GM11168 (cell line): ENCODE measurements around the gene EYS.

Source experiments
- in situ Hi-C: fragments of 300-500 bp; cut with MboI; formaldehyde crosslinking; loops from one replicate; pipeline ENCODE4 v1.12.0; 2022; ENCODE audit warnings: low sequenced_read_pairs; ENCODE audit not compliant: unreplicated experiment

Gene EYS

DNA sequence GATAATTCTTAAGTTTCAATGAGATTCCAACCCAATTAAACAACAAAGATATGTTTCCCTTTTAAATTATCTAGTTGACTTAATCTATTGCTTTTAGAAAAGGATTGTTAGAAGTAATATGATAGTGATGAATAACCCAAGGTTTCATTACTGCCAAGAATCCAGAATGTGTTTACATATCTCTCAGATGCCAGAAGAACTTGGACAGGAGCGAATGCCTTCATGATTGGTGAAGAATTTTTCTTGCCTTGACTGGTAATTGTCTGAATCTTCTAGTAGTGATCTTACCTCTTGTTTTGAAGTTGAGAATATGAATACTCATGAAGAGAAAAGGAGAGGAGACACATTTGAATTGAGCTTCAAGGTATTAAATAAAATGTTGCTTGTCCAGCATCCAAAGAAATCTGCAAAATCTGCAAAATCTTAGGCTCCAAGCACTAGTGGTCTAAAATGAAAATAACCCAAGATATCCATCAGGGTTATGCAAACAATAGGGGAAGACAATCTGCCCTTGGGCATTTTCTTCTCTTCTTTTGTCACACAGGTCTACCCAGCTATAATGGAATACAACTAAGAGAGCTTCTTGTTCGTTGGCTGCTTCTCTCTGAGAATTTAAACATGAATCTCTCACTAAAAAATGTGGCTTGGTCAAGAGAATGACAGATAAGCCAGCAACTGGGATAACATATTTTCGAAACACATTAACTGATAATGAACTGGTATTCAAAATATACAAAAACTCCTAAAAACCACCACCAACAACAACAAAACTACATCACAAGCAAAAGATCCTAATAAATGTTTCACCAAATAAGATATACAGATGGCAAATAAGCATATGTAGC is 928.9 kb downstream of the EYS start:
- in situ Hi-C loops, result no loop called here

DNA sequence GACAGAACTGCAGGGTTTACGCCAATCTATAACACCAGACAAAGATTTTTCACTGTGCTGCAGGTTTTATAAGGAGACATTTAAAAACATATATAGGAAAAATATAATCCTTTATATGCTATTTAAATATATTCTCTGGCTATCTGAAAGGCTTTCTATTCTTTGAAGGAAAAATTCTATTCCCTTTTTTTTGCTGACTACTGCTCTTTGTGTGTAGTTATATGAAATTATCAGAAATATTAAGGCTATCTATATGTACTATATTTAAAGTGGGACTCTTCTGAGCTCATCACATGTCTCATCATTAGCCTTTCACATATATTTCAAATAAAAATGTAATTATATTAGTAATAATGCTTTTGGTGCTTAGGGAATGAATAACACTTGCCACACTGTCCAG is 930.7 kb downstream of the EYS start:
- in situ Hi-C loops, result no loop called here

DNA sequence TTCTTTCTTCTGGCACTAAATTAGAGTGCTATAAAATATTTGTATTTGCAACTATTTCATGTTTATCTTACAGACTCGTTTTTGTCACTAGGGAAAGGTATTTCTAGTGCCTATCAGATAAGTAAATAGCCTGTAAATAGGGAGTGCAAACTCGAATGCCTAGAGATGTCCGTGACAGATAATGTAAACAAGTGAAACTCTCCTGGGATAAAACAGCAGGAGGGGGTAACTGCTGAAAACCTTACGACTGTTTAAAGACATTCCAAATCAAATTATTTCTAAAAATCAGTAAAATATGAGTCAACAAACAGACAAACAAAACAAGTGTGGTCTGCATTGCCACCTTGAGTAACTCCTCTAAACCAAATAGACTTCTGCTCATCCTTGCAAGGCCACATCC is 932.1 kb downstream of the EYS start:
- in situ Hi-C loops, result no loop called here

DNA sequence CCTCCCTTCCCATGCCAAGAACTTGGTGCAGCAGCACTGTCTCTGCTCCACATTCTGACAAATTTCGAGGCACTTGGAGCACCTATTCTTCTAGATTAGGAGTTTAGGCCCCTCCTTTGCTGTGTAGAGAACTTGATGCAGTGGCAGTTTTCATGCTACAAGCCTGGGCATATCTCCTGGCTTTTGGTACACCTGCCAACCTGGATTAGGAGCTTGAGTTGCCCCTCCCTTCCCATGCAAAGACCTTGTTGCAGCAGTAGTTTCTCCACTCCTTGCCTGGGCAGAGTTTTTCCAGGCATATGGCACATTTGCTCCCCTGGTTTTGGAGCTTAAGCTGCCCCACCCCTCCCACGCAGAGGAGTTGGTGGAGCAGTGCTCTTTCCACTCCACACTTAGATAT is 956.1 kb downstream of the EYS start:
- in situ Hi-C loops, result no loop called here

DNA sequence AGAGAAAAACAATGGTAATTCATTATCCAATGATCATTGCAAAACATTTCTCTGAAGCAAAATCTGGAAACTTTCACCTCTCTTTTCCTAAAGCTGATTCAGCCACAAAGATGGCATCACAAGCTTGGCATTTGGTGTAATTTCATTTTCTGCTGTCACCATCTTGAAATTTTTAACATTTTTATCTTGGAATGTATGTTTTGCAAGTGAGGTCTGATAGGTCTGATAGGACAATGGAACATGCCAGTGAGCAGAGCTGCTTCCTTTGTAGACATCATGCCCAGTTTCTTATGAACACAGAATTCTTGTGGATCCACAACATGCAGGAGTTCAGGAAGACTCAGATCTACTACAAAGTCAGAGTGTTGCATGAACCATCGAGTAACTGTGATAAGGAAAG is 969.6 kb downstream of the EYS start:
- in situ Hi-C loops, result no loop called here

DNA sequence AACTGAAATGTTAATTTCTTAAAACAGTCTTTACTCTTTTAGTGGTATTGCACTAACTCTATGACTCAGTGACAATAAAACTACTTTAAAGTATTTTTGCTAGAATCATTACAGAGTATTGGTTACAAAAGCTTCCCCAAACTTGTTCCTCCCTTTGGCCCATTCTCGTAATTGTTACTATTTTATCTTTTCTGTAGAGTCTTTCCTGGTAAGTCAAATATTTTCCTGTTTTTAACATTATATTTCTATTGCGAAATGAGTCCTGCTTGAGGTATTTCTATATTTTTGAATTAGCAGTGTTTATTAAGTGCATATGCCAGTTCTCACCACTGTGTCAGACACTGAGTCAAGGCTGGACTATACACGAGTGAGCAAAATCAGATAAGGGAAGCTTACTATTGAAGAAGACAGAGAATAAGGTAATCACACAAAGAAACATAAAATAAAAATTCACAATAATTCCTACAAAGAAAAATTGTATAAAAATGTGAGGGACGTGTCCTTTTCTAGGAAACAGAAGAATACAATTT is 970.5 kb downstream of the EYS start:
- in situ Hi-C loops, result no loop called here

DNA sequence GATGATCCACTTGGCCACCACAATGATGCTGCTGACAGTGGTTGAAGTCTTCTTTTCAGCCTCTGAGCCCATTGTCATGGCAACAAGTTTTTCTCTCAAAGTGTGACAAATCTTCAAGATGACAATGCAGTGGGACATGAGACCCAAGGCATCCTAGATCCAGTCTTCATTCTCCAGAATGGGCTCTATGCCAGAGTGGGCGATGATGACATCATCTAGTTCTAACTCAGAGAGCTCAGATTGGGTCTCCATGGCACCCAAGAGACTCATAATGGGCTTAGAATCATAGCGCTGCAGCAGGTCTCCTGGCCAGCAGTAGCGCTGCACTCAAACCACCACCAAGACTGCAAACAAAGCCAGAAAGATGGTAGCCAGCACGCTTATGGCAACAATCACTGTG is 973.6 kb downstream of the EYS start:
- in situ Hi-C loops, result no loop called here

DNA sequence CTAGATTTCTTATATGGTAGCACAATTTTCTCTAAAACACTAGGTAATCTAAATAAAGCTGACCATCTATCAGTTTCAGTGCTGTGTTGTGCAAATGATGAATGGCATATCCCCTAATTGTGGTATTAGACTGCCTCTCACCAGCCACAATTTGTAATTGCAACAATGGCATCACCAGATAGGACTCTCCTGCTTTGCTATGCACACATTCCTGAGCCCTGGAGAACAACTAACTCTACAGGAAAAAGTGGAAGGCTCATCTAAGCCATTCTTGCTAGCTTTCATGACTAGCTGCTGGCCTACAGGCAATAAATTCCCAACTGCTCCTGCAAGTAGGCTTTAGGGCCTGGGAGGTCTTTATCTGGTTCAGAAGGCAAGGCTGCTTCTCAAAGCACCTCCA is 974.1 kb downstream of the EYS start:
- in situ Hi-C loops, result no loop called here

DNA sequence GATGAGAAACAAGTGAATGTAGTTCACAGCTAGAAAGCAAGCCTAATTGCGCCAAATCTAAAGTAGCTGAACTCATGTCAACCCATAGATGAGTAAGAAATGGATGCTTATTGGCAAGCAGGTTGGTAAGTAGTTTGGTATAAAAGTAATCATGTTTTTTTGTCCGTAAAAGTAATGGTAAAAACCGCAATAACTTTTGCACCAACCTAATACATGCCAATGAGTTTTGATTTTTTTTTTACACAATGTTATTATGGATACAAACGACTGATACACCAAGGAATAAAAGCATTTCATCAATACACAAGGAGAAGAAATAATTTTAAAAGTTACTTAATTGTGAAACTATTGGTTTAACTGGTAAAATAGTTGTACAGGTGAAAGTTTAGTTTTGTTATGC is 977.5 kb downstream of the EYS start:
- in situ Hi-C loops, result no loop called here

DNA sequence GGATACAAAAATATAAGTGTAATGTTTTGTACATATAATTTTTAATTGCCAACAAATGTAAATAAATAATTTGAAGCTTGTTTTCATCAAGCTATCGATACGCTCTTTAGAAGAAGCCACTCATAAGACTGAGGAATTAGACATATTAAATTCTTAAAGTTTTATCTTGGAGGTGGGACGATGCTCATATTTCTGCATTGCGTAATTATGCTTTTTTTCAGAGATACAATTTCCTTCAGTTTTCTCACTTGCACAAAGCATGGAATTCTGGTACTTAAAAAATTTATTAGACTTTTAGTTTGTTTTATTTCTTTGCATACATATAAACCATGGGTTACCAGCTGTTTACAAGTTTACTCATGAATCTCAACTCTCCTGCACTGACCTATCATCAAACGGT is 980.0 kb downstream of the EYS start:
- in situ Hi-C loops, result no loop called here

DNA sequence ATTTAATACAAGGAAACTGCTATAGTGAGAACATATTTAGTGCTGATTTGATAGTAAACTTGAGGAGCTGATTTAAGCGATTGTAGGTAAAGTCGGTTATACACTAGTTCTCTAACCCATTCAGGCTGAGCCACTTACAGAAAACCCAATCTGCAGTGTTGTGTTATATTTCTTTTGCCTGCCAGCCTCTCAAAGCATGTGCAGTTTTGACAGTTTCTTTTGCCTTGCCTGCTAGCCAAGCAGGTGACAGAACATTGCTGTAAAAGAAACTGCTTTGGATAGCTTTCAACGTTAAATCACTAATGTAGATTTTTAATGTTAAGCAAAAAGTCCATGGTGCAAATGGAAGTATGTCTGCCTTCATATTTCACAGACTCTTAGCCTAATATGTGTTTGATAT is 982.9 kb downstream of the EYS start:
- in situ Hi-C loops, result no loop called here

DNA sequence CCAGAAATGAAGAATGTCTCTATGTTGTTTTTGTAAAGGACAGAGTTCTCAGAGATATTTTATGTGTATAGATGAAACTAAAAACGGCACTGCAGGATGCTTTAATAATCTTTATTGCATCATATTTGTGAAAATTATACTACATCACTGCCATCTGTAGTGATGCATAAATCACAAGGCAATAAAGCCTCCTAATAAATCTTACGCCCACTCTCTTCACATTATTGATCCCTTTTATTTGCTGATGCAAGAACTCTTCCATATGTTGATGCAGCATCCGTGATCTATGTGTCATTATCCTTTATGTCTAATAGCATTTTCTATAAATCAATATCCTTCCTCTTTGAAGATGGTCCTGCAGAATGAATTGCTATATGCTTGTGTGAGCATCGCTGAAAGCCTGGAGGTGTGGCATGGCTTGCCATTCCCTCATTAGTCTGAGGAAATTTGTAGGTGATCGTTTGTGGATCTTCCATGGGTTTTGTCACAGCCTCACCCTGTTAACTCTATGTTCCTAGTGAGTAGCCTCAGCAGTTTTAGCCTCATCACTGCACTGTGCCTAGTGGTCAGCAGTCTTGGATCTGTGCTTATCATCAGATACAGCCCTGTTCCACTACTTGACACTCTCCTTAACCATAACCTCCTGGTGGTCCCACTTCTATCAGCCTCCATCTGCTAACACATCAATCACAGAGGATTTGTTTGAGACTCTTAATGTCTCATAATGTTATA is 983.5 kb downstream of the EYS start:
- in situ Hi-C loops, result no loop called here

DNA sequence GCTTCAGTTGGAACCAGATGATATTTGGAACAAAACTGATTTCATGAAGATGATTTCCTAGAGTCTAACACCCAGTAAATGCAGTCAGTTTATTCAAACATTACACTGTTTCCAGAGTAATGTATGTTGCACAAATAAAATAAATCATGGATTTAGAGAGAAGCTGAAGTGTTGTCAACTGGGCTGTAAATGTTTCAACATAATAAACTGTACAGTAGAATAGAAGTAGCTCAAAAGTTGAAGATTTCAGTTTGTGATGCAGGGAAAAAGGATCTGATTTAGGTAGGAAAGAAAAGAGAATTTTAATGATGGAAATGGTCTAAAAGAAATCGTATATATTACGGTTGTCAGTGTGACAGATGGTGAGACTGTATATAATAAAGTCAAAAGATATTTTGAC is 985.2 kb downstream of the EYS start:
- in situ Hi-C loops, result no loop called here

DNA sequence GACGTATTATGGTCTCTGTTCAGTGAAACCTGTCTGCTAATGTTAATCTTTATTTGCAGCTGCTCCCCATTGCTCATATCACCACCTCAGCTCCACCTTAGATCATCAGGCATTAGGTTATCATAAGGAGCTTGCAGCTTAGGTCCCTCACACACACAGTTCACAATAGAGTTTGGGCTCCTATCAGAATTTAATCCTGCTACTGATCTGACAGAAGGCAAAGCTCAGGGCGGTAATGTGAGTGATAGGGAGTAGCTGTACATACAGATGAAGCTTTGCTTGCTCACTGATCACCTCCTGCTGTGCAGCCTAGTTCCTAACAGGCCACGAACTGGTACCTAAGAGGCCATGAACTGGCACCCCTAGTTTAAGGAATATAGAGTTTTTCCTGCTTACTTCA is 989.7 kb downstream of the EYS start:
- in situ Hi-C loops, result no loop called here

DNA sequence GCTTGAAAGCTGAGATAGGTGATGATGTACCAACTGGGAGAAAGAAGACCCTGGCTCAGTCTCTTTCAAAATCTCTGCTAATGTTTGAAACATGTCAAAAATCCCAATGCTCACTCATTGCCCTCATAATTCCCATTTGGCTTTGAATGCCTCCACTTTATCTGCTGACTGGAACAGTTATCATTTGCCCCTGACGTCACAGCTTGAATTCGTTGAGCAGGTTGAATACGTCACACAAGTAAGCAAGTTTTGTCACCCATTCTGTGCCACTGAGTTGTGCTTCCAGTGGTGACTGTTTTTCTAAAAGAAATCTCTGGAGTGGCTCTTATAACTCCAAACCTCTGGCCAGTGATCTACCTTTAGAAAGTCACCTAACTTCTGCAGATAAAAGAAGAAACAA is 991.4 kb downstream of the EYS start:
- in situ Hi-C loops, result no loop called here

DNA sequence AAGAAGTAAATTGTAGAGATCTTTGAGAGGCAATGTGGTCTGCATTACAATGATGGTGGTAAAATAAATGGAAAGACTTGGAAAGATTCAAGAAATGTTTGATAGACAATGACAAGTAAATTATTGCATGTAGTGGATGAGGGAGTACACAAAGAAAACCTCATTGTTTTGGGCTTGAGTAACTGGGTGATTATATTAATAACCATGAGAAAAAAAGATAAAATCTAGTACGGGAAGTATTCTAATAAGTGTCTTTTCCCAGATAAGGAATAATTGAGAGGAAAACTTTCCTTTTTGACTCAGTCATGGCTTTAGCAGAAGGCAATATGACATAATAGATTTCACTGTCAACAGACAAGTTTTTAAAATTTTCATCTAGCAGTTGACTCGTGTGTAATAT is 993.0 kb downstream of the EYS start:
- in situ Hi-C loops, result no loop called here

DNA sequence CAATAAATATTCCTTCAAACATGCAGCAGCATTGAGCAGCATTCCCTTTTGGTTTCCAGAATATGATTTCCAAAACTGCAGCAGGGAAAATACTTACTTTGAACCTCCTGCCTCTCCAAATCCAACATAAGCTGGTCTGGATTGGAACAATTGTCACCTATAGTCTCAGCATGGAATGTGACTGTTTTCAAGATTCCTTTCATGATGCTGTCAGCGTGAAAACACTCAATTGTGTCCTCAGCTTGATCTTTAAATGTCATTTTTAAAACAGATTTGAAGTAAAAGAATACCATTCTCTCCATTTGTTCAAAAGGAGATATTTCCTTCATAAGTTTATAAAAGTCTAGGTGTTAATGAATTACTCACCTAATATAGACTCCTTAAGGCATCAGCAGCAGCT is 993.9 kb downstream of the EYS start:
- in situ Hi-C loops, result no loop called here

DNA sequence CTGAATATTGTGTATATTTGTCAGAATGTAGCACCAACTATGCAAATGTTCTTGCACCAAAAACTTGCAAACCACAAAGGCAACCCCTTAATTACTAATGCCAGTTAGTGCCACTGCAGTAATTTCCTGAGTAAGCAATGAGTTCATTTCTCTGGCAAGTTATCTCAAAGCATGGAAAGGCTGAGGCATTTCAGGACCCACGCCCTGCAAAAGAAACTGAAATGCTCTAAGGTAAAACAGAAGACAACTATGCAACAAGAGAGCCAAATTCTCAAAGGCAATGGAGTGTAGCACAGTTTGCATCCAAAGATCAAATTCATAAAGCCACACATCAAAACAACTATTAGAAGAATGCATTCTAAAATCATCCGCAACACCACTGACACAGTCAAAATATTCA is 994.4 kb downstream of the EYS start:
- in situ Hi-C loops, result no loop called here

DNA sequence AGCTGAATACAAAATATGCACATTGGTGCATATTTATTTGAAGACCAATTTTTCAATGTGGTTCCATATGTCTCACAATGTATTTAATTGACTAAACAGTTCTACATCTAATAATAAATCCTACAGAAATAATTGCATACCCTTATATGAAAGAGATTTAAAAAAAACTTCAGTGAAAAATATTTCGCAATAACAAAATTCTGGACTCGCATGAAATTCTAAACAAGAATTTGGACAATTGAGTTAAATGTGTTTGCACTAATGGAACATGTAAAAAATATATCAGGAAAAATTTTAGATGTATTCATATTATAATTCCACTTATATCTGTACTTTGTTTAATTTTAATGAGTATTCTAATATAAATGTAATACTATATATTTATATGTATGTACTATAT is 1003.1 kb downstream of the EYS start:
- in situ Hi-C loops, result no loop called here

DNA sequence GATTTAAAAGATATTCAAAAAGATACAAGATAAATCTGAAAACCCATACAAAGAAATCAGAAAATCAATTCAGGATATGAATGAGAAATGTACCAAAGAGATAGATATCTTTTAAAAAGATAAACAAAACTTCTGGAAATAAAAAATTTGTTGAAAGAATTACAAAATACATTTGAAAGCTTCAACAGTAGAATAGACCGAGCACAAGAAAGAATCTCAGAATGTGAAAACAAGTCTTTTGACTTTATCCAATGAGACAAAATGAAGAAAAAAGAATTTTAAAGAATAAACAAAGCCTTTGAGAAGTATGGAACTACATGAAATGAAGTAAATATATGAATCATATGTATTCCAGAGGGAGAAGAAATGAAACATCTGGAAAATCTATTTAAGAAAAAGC is 1011.0 kb downstream of the EYS start:
- in situ Hi-C loops, result no loop called here

DNA sequence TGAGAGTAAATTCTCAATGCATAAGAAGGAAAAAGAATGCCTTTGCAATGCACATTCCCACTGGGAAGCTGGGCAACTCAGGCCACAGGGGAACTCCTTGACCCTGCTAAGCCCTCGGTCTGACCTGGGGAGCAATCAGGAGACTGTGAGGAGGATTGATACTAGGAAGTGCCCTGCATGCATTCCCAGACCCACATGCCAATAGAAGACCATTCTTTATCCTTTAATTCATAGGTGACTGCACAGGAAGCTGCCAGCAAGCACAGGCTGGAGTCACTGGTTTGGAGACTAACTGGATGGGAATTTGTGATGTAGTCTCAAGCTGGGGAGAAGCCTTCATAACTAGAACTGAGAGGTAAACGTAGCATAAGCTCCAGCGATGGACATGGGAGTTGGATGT is 1012.7 kb downstream of the EYS start:
- in situ Hi-C loops, result no loop called here

DNA sequence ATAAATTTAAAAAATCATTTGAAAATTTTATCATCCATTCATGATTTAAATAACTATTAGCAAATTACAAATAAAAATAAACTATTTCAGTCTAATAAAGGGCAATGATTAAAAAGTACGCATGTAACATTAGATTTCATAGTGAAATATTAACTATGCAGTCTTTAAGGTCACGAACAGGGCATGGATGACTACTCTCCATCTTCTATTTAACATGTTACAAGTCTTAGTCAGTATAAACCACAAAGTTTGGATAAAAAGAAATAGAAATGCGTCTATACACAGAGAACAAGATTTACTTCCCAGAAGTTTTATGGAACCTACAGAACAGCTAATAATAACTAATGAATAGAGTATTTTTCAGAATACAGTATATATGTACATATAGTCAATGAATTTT is 1016.0 kb downstream of the EYS start:
- in situ Hi-C loops, result no loop called here
